HG03108 (cell line): Measurements from ENCODE around the gene B3GNT5.

Source experiments
- ATAC-seq: cut with Tn5 transposase; IDR thresholded peaks from one replicate; pipeline ENCODE4 v1.9.1; 2021; ENCODE audit warnings: moderate library complexity; ENCODE audit not compliant: unreplicated experiment

The B3GNT5 gene

GRCh38 chr3:183290216-183290615, 37.2 kb downstream of the B3GNT5 start:
- no peak for ATAC-seq

- no peak for ATAC-seq
These were observed 38.5 kb downstream of the B3GNT5 start for GRCh38 chr3:183291497-183292031.

- no peak for ATAC-seq
These were observed 40.9 kb downstream of the B3GNT5 start for GRCh38 chr3:183293966-183294365.

- no peak for ATAC-seq
These were observed 42.2 kb downstream of the B3GNT5 start for GRCh38 chr3:183295211-183295610.

- no peak for ATAC-seq
These were observed 43.9 kb downstream of the B3GNT5 start for GRCh38 chr3:183296944-183297343.

- no peak for ATAC-seq
These were observed 45.7 kb downstream of the B3GNT5 start for GRCh38 chr3:183298701-183299153.

GRCh38 chr3:183299976-183300375, 46.9 kb downstream of the B3GNT5 start:
- no peak for ATAC-seq

- no peak for ATAC-seq
These were observed 48.0 kb downstream of the B3GNT5 start for GRCh38 chr3:183300996-183301562.

- ATAC-seq, result no peak
These were observed 49.0 kb downstream of the B3GNT5 start for GRCh38 chr3:183301937-183302580.

- no peak for ATAC-seq
These were observed 50.6 kb downstream of the B3GNT5 start for GRCh38 chr3:183303690-183304089.

GRCh38 chr3:183306798-183307671, 54.0 kb downstream of the B3GNT5 start:
- peak; percentile 66 for ATAC-seq

- no peak for ATAC-seq
These were observed 54.7 kb downstream of the B3GNT5 start for GRCh38 chr3:183307749-183308148.

GRCh38 chr3:183308751-183309150, 55.7 kb downstream of the B3GNT5 start:
- no peak for ATAC-seq

GRCh38 chr3:183309276-183309675, 56.2 kb downstream of the B3GNT5 start:
- no peak for ATAC-seq

GRCh38 chr3:183310936-183311335, 57.9 kb downstream of the B3GNT5 start:
- no peak for ATAC-seq

GRCh38 chr3:183312433-183312832, 59.4 kb downstream of the B3GNT5 start:
- ATAC-seq, result no peak

GRCh38 chr3:183313351-183313750, 60.3 kb downstream of the B3GNT5 start:
- no peak for ATAC-seq

- ATAC-seq, result no peak
These were observed 60.7 kb downstream of the B3GNT5 start for GRCh38 chr3:183313764-183314163.

GRCh38 chr3:183315739-183316138, 62.7 kb downstream of the B3GNT5 start:
- ATAC-seq, result no peak

GRCh38 chr3:183317271-183317670, 64.2 kb downstream of the B3GNT5 start:
- no peak for ATAC-seq
